Neuron (in vitro differentiated cells): ENCODE measurements around the gene EZR.

ENCODE experiments used
- H2AFZ ChIP-seq: one replicate; pipeline ENCODE4 v1.6.1; 2013; ENCODE audit warnings: low read depth, mild to moderate bottlenecking, inconsistent platforms, low read length, moderate library complexity
- H3K27me3 ChIP-seq: one replicate; pipeline ENCODE4 v1.6.1; 2013; ENCODE audit warnings: low read length; ENCODE audit not compliant: insufficient read depth
- H3K36me3 ChIP-seq: one replicate; pipeline ENCODE4 v1.6.1; 2013; ENCODE audit warnings: low read length; ENCODE audit not compliant: insufficient read depth
- H3K4me1 ChIP-seq: one replicate; pipeline ENCODE4 v1.6.1; 2013; ENCODE audit warnings: low read length; ENCODE audit not compliant: insufficient read depth
- H3K4me3 ChIP-seq: 2 replicates; pipeline ENCODE4 v1.5.1; 2013; ENCODE audit warnings: mild to moderate bottlenecking, low read length, moderate library complexity
- H3K9me3 ChIP-seq: one replicate; pipeline ENCODE4 v1.6.1; 2013; ENCODE audit warnings: low read length

Gene EZR

GRCh38 chr6:158808442-158808833, 10.7 kb downstream of the EZR start:
- Histone ChIP-seq H2AFZ (no peak overlapping the region), H3K9me3 (no peaks in the 10 kb centered on the region), H3K4me3 (no peak overlapping the region), H3K36me3 (peaks cover 5% of the 10 kb centered on the region), H3K4me1 (peaks cover 16% of the 10 kb centered on the region), H3K27me3 (no peaks in the 10 kb centered on the region)

- peaks cover 16% of the 10 kb centered on the region for H3K4me1 ChIP-seq
- no peaks in the 10 kb centered on the region for H3K27me3 ChIP-seq
- H3K36me3 ChIP-seq, result peaks cover 5% of the 10 kb centered on the region
- no peak overlapping the region for H2AFZ ChIP-seq
- H3K4me3 ChIP-seq, result no peak overlapping the region
- H3K9me3 ChIP-seq, result no peaks in the 10 kb centered on the region
These were observed 11.4 kb downstream of the EZR start for GRCh38 chr6:158807515-158808441.

GRCh38 chr6:158805698-158806377, 13.3 kb downstream of the EZR start:
- Histone ChIP-seq H3K4me3 (no peak overlapping the region), H3K9me3 (no peaks in the 10 kb centered on the region), H3K27me3 (no peaks in the 10 kb centered on the region), H2AFZ (no peak overlapping the region), H3K4me1 (peaks cover 16% of the 10 kb centered on the region), H3K36me3 (peaks cover 5% of the 10 kb centered on the region)

- H3K36me3 ChIP-seq, result peaks cover 4% of the 10 kb centered on the region
- no peaks in the 10 kb centered on the region for H3K9me3 ChIP-seq
- H3K4me1 ChIP-seq, result peaks cover 11% of the 10 kb centered on the region
- no peaks in the 10 kb centered on the region for H3K27me3 ChIP-seq
- no peak overlapping the region for H3K4me3 ChIP-seq
- no peak overlapping the region for H2AFZ ChIP-seq
These were observed 15.0 kb downstream of the EZR start for GRCh38 chr6:158804207-158804606.

GRCh38 chr6:158803733-158804143, 15.4 kb downstream of the EZR start:
- H3K4me1 ChIP-seq, result peaks cover 15% of the 10 kb centered on the region

GRCh38 chr6:158801655-158802294, 17.4 kb downstream of the EZR start:
- Histone ChIP-seq H3K9me3 (no peaks in the 10 kb centered on the region), H3K4me1 (peaks cover 33% of the 10 kb centered on the region), H2AFZ (no peak overlapping the region), H3K4me3 (no peak overlapping the region), H3K36me3 (no peaks in the 10 kb centered on the region), H3K27me3 (no peaks in the 10 kb centered on the region)

More at GRCh38 chr6:158803733-158804143, 15.4 kb downstream of the EZR start:
- Histone ChIP-seq H3K4me3 (no peak overlapping the region), H3K36me3 (peaks cover 4% of the 10 kb centered on the region), H2AFZ (no peak overlapping the region), H3K9me3 (no peaks in the 10 kb centered on the region), H3K27me3 (no peaks in the 10 kb centered on the region)

- H3K4me1 ChIP-seq, result peaks cover 34% of the 10 kb centered on the region
- no peaks in the 10 kb centered on the region for H3K9me3 ChIP-seq
- no peaks in the 10 kb centered on the region for H3K36me3 ChIP-seq
- no peak overlapping the region for H3K4me3 ChIP-seq
- no peak overlapping the region for H2AFZ ChIP-seq
- no peaks in the 10 kb centered on the region for H3K27me3 ChIP-seq
These were observed 19.9 kb downstream of the EZR start for GRCh38 chr6:158799051-158799792.

- Histone ChIP-seq H3K4me1 (peaks cover 27% of the 10 kb centered on the region), H3K27me3 (no peaks in the 10 kb centered on the region), H2AFZ (no peak overlapping the region), H3K36me3 (no peaks in the 10 kb centered on the region), H3K4me3 (no peak overlapping the region), H3K9me3 (no peaks in the 10 kb centered on the region)
These were observed 20.9 kb downstream of the EZR start for GRCh38 chr6:158798311-158798710.

GRCh38 chr6:158797331-158798310, 21.5 kb downstream of the EZR start:
- Histone ChIP-seq H3K4me3 (no peak overlapping the region), H3K4me1 (peaks cover 27% of the 10 kb centered on the region), H3K27me3 (no peaks in the 10 kb centered on the region), H3K36me3 (no peaks in the 10 kb centered on the region), H2AFZ (no peak overlapping the region), H3K9me3 (no peaks in the 10 kb centered on the region)

GRCh38 chr6:158796353-158796752, 22.8 kb downstream of the EZR start:
- Histone ChIP-seq H2AFZ (no peak overlapping the region), H3K4me3 (no peak overlapping the region), H3K27me3 (no peaks in the 10 kb centered on the region), H3K4me1 (peaks cover 27% of the 10 kb centered on the region), H3K36me3 (no peaks in the 10 kb centered on the region), H3K9me3 (no peaks in the 10 kb centered on the region)

GRCh38 chr6:158795516-158795915, 23.7 kb downstream of the EZR start:
- H3K4me3 ChIP-seq, result no peak overlapping the region
- H2AFZ ChIP-seq, result no peak overlapping the region
- no peaks in the 10 kb centered on the region for H3K36me3 ChIP-seq
- H3K9me3 ChIP-seq, result no peaks in the 10 kb centered on the region
- peaks cover 27% of the 10 kb centered on the region for H3K4me1 ChIP-seq
- H3K27me3 ChIP-seq, result no peaks in the 10 kb centered on the region

- Histone ChIP-seq H3K9me3 (no peaks in the 10 kb centered on the region), H3K36me3 (peaks cover 4% of the 10 kb centered on the region), H3K4me3 (no peak overlapping the region), H3K4me1 (peaks cover 20% of the 10 kb centered on the region), H2AFZ (no peak overlapping the region), H3K27me3 (no peaks in the 10 kb centered on the region)
These were observed 25.7 kb downstream of the EZR start for GRCh38 chr6:158793432-158793831.
